Gastrocnemius medialis (tissue), 4 donors: Measurements from ENCODE around the gene MORC3. TPM values are rescaled to one million over a fixed set of nuclear protein-coding genes. Genes with fewer than 3 reads are reported as not detected.

Source experiments
- ATAC-seq, 2 donors: fragments of 150-250 bp; one replicate each; pipeline ENCODE4 v1.9.1; 2016
- DNase-seq, 2 donors: peaks; one replicate each; pipeline ENCODE4 v3.0.0-alpha.2; 2019
- H3K27ac ChIP-seq, 4 donors: fragments of 200-600 bp; sonication (generic); 1 replicate in 1 of 4; 2 replicates in 3 of 4; pipeline ENCODE4 v1.5.1; 2016 to 2018; ENCODE audit warnings: mild to moderate bottlenecking in 2 of 4, moderate library complexity in 1 of 4
- H3K27me3 ChIP-seq, 3 donors: fragments of 200-600 bp; sonication (generic) in 2 of 3; 1 replicate in 1 of 3; 2 replicates in 2 of 3; pipeline versions ENCODE4 v1.5.1 to v1.6.0; 2016 to 2019; ENCODE audit warnings: mild to moderate bottlenecking in 1 of 3, moderate library complexity in 1 of 3
- H3K36me3 ChIP-seq, 2 donors: fragments of 200-600 bp; sonication (generic) in 1 of 2; one replicate each; pipeline ENCODE4 v1.5.1; 2017 to 2018
- H3K4me1 ChIP-seq, 2 donors: fragments of 200-600 bp; sonication (generic) in 1 of 2; one replicate each; pipeline ENCODE4 v1.5.1; 2016 to 2017; ENCODE audit warnings: mild to moderate bottlenecking in 2 of 2
- H3K4me3 ChIP-seq, 4 donors: fragments of 200-600 bp; sonication (generic) in 3 of 4; 1 replicate in 1 of 4; 2 replicates in 3 of 4; pipeline ENCODE4 v1.5.1; 2016 to 2019; ENCODE audit warnings: mild to moderate bottlenecking in 2 of 4
- H3K9me3 ChIP-seq, 3 donors: fragments of 200-600 bp; sonication (generic) in 2 of 3; 1 replicate in 1 of 3; 2 replicates in 2 of 3; pipeline ENCODE4 v1.5.1; 2016 to 2019
- POLR2A ChIP-seq, 2 donors: fragments of 450-650 bp; IDR thresholded peaks; one replicate each; pipeline ENCODE4 v1.6.1; 2017; ENCODE audit warnings: antibody characterized with exemption in 2 of 2, mild to moderate bottlenecking in 2 of 2, moderate library complexity in 2 of 2
- in situ Hi-C, 4 donors: fragments of 200-750 bp; cut with MboI; loops; one replicate each; pipeline versions ENCODE4 v1.15.0 to v1.8.0; 2017; ENCODE audit warnings: low sequenced_read_pairs in 4 of 4
- intact Hi-C: fragments of 100-400 bp; cut with DNase I; formaldehyde crosslinking; loops from one replicate; pipeline ENCODE4 v1.15.1; 2023; ENCODE audit warnings: low total_unique reads
- total RNA-seq, 4 donors: library from RNA; depleted of rRNA; stranded (reverse); fragments of >200 nt; gene quantifications; one replicate each; pipeline versions ENCODE4 v1.1.0 to v1.2.3, GENCODE V29; 2016
- TF ChIP-seq, protein P1 (sequence below), 5 experiments: fragments of 450-650 bp in 3 of 5; fragments of 200-600 bp in 2 of 5; sonication (generic) in 2 of 5; IDR thresholded peaks in 4 of 5; conservative IDR thresholded peaks in 1 of 5; 1 replicate in 4 of 5; 2 replicates in 1 of 5; pipeline ENCODE4 v1.5.1; 2016 to 2019; ENCODE audit warnings: antibody characterized with exemption in 5 of 5, mild to moderate bottlenecking in 3 of 5, moderate library complexity in 3 of 5

MORC3 gene
- total RNA-seq, 4 donors from 2014 or later = 28.1 to 35.5 (median 31.7) TPM

- Histone ChIP-seq H3K27ac (no peak overlapping the region), H3K9me3 (no peaks in the 10 kb centered on the region), H3K4me3 (no peak overlapping the region), H3K4me1 (no peaks in the 10 kb centered on the region), H3K36me3 (peaks cover 5 to 93% of the 10 kb centered on the region in 2 donors), H3K27me3 (no peaks in the 10 kb centered on the region)
- no peak for TF ChIP-seq POLR2A (IDR thresholded peaks at IDR 0.05)
- TF ChIP-seq, protein P1, sequence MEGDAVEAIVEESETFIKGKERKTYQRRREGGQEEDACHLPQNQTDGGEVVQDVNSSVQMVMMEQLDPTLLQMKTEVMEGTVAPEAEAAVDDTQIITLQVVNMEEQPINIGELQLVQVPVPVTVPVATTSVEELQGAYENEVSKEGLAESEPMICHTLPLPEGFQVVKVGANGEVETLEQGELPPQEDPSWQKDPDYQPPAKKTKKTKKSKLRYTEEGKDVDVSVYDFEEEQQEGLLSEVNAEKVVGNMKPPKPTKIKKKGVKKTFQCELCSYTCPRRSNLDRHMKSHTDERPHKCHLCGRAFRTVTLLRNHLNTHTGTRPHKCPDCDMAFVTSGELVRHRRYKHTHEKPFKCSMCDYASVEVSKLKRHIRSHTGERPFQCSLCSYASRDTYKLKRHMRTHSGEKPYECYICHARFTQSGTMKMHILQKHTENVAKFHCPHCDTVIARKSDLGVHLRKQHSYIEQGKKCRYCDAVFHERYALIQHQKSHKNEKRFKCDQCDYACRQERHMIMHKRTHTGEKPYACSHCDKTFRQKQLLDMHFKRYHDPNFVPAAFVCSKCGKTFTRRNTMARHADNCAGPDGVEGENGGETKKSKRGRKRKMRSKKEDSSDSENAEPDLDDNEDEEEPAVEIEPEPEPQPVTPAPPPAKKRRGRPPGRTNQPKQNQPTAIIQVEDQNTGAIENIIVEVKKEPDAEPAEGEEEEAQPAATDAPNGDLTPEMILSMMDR (IDR thresholded peaks at IDR 0.05 in 4 of 5, conservative IDR thresholded peaks at IDR 0.05 in 1 of 5) = no peak
- no peak for DNase-seq
- ATAC-seq = no peak
- intact Hi-C loops (no loop called here), in situ Hi-C loops (no loop called here)
Observed at GRCh38 chr21:36369064-36369685, 49.2 kb downstream of the MORC3 start.

- Histone ChIP-seq H3K36me3 (peaks cover 5 to 54% of the 10 kb centered on the region in 2 donors), H3K27ac (peak overlapping the region; percentile 35 to 94 (median 90))
Observed at GRCh38 chr21:36375994-36376393, 56.0 kb downstream of the MORC3 start.

GRCh38 chr21:36377391-36377842 lies 57.4 kb downstream of the MORC3 start:
- ATAC-seq (peak; percentile 63 to 82), DNase-seq (peak in 1 of 2 donors; percentile 66)
- peaks cover 5 to 45% of the 10 kb centered on the region in 2 donors for H3K36me3 ChIP-seq
- intact Hi-C loops (no loop called here), in situ Hi-C loops (no loop called here)
- TF ChIP-seq, protein P1 (IDR thresholded peaks at IDR 0.05 in 4 of 5, conservative IDR thresholded peaks at IDR 0.05 in 1 of 5) = no peak
- no peak for TF ChIP-seq POLR2A (IDR thresholded peaks at IDR 0.05)
- peaks cover 20 to 22% of the 10 kb centered on the region in 2 donors for H3K4me1 ChIP-seq
- no peaks in the 10 kb centered on the region for H3K9me3 ChIP-seq
- peak overlapping the region; percentile 87 to 94 (median 90) for H3K27ac ChIP-seq
- no peaks in the 10 kb centered on the region for H3K27me3 ChIP-seq
- no peak overlapping the region for H3K4me3 ChIP-seq

More at GRCh38 chr21:36375994-36376393, 56.0 kb downstream of the MORC3 start:
- Histone ChIP-seq H3K9me3 (no peaks in the 10 kb centered on the region), H3K4me1 (peaks cover 15 to 16% of the 10 kb centered on the region in 2 donors), H3K27me3 (no peaks in the 10 kb centered on the region), H3K4me3 (no peak overlapping the region)
- intact Hi-C loops = no loop called here
- ATAC-seq = no peak
- no peak for DNase-seq
- TF ChIP-seq, protein P1 (IDR thresholded peaks at IDR 0.05 in 4 of 5, conservative IDR thresholded peaks at IDR 0.05 in 1 of 5) = no peak
- TF ChIP-seq POLR2A (IDR thresholded peaks at IDR 0.05) = no peak
- in situ Hi-C loops = no loop called here

GRCh38 chr21:36379251-36379650 lies 59.3 kb downstream of the MORC3 start:
- no peak for ATAC-seq
- no peaks in the 10 kb centered on the region for H3K9me3 ChIP-seq
- peak overlapping the region; percentile 87 to 94 (median 90) for H3K27ac ChIP-seq
- H3K36me3 ChIP-seq = peaks cover 0 to 27% of the 10 kb centered on the region in 2 donors
- no peak for DNase-seq
- in situ Hi-C loops = no loop called here
- TF ChIP-seq, protein P1 (IDR thresholded peaks at IDR 0.05 in 4 of 5, conservative IDR thresholded peaks at IDR 0.05 in 1 of 5) = no peak
- no peak for TF ChIP-seq POLR2A (IDR thresholded peaks at IDR 0.05)
- no peak overlapping the region for H3K4me3 ChIP-seq
- intact Hi-C loops = no loop called here
- no peaks in the 10 kb centered on the region for H3K27me3 ChIP-seq
- peaks cover 28 to 38% of the 10 kb centered on the region in 2 donors for H3K4me1 ChIP-seq
